Hematopoietic multipotent progenitor cell (in vitro differentiated cells): ENCODE measurements around the gene RTCA. TPM values are rescaled to one million over a fixed set of nuclear protein-coding genes. Genes with fewer than 3 reads are reported as not detected.

Experiments
- DNase-seq, 3 donors: peaks; one replicate each; pipeline ENCODE4 v3.0.0-alpha.2; 2011 to 2015; ENCODE audit warnings: low read depth in 2 of 3, low spot score in 2 of 3
- small RNA-seq: library from RNA; depleted of rRNA; stranded (forward); fragments of <200 nt; gene quantifications from one replicate; pipeline ENCODE3, GENCODE V24; 2012
- total RNA-seq: library from RNA; depleted of rRNA; stranded (reverse); fragments of >200 nt; gene quantifications from one replicate; pipeline ENCODE4 v1.2.3, GENCODE V29; 2012

The RTCA gene
- total RNA-seq, 1 donor: 13.5 TPM

GRCh38 chr1:100340494-100340893, 74.5 kb downstream of the RTCA start:
- no peak for DNase-seq

- no peak for DNase-seq
Observed at GRCh38 chr1:100342348-100342747, 76.3 kb downstream of the RTCA start.

Small RNA genes within 50 kb of the gene (small RNA-seq; reads per million reads assigned to genes)
- not detected for gene AL445928.1
- not detected for gene MIR553

Other genes with a start within 250 kb of the RTCA start
- gene SASS6, start 133.3 kb upstream of the RTCA start, total RNA-seq: 1.3 TPM
- 3.8 TPM for gene TRMT13, start 133.1 kb upstream of the RTCA start, total RNA-seq
- gene LRRC39, start 88.0 kb upstream of the RTCA start, total RNA-seq: 0.27 TPM
- gene DBT, start 16.4 kb upstream of the RTCA start, total RNA-seq: 2.2 TPM
- gene CDC14A, start 86.3 kb downstream of the RTCA start, total RNA-seq: 39.6 TPM